ENCODE results near the gene C1orf198.

DNA sequence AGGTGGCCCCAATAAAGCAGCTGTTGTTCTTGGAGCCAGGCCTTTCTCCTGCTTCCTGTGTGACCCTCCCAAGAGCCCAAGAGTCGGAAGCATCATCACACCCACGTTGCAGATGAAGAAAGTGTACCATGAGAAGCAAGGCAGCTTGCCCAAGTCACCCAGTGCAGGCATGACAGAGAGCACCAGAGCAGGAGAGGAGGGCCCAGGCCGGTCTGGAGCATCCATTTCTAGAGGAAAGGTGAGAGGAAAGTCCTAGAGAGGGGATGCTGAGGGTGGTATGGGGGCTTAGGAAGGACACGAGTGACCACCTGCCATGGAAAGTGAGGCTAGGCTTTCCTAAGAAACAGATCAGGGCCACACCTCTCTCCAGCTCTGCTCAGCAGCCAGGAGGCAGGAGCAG, 47.0 kb downstream of the C1orf198 start:
- TF ChIP-seq, protein P1, sequence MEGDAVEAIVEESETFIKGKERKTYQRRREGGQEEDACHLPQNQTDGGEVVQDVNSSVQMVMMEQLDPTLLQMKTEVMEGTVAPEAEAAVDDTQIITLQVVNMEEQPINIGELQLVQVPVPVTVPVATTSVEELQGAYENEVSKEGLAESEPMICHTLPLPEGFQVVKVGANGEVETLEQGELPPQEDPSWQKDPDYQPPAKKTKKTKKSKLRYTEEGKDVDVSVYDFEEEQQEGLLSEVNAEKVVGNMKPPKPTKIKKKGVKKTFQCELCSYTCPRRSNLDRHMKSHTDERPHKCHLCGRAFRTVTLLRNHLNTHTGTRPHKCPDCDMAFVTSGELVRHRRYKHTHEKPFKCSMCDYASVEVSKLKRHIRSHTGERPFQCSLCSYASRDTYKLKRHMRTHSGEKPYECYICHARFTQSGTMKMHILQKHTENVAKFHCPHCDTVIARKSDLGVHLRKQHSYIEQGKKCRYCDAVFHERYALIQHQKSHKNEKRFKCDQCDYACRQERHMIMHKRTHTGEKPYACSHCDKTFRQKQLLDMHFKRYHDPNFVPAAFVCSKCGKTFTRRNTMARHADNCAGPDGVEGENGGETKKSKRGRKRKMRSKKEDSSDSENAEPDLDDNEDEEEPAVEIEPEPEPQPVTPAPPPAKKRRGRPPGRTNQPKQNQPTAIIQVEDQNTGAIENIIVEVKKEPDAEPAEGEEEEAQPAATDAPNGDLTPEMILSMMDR (IDR thresholded peaks at IDR 0.05; ENCODE audit: low read depth, low read length), result no peak
- TF ChIP-seq POLR2A (IDR thresholded peaks at IDR 0.05; ENCODE audit: extremely low read depth, insufficient read length), result no peak
- TF ChIP-seq, protein P2, sequence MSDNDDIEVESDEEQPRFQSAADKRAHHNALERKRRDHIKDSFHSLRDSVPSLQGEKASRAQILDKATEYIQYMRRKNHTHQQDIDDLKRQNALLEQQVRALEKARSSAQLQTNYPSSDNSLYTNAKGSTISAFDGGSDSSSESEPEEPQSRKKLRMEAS (IDR thresholded peaks at IDR 0.05; ENCODE audit: low read depth, low read length), result no peak

Data from NB4 (cell line).